Astrocyte (in vitro differentiated cells and primary cell): ENCODE results near the gene CADPS. TPM values are rescaled to one million over a fixed set of nuclear protein-coding genes. Genes with fewer than 3 reads are reported as not detected.

Experiments
- DNase-seq: peaks from one replicate; pipeline ENCODE4 v3.0.0-alpha.2; 2010; ENCODE audit warnings: low read depth
- FAIRE-seq: peaks from 2 replicates; lab custom pipeline; 2011; peaks lifted over from hg19 to GRCh38; lab: Jason Lieb, UNC
- H2AFZ ChIP-seq: 2 replicates; pipeline ENCODE4 v1.6.0; 2012; ENCODE audit warnings: low read depth, low read length, inconsistent platforms
- H3K27ac ChIP-seq: 2 replicates; pipeline ENCODE4 v1.5.1; 2011; ENCODE audit warnings: low read depth, low read length, inconsistent platforms
- H3K27me3 ChIP-seq: 2 replicates; pipeline ENCODE4 v1.6.0; 2011; ENCODE audit warnings: low read length, inconsistent platforms; ENCODE audit not compliant: insufficient read depth
- H3K36me3 ChIP-seq: 2 replicates; pipeline ENCODE4 v1.5.1; 2011; ENCODE audit warnings: low read length, inconsistent platforms; ENCODE audit not compliant: insufficient read depth
- H3K4me1 ChIP-seq: 2 replicates; pipeline ENCODE4 v1.5.1; 2011; ENCODE audit warnings: low read length, inconsistent platforms; ENCODE audit not compliant: insufficient read depth
- H3K4me2 ChIP-seq: 2 replicates; pipeline ENCODE4 v1.6.0; 2012; ENCODE audit warnings: low read length, inconsistent platforms
- H3K4me3 ChIP-seq: 2 replicates; pipeline ENCODE4 v1.5.1; 2011; ENCODE audit warnings: low read depth, mild to moderate bottlenecking, low read length, inconsistent platforms; ENCODE audit not compliant: insufficient read depth
- H3K79me2 ChIP-seq: 2 replicates; pipeline ENCODE4 v1.6.0; 2012; ENCODE audit warnings: mild to moderate bottlenecking, low read length, inconsistent platforms; ENCODE audit not compliant: insufficient read depth
- H3K9ac ChIP-seq: 2 replicates; pipeline ENCODE4 v1.6.0; 2012; ENCODE audit warnings: mild to moderate bottlenecking, low read length, inconsistent platforms
- H3K9me3 ChIP-seq: 2 replicates; pipeline ENCODE4 v1.5.1; 2012; ENCODE audit warnings: low read depth, mild to moderate bottlenecking, low read length, inconsistent platforms; ENCODE audit not compliant: insufficient read depth
- H4K20me1 ChIP-seq: 2 replicates; pipeline ENCODE4 v1.6.0; 2012; ENCODE audit warnings: low read length, inconsistent platforms; ENCODE audit not compliant: insufficient read depth
- H3K27ac Mint-ChIP-seq: one replicate; pipeline ENCODE4 v1.8.0; 2021; ENCODE audit warnings: mild to moderate bottlenecking, mixed read lengths; ENCODE audit not compliant: unreplicated experiment
- H3K27me3 Mint-ChIP-seq: one replicate; pipeline ENCODE4 v1.8.0; 2021; ENCODE audit warnings: low read depth, mixed read lengths; ENCODE audit not compliant: unreplicated experiment
- H3K36me3 Mint-ChIP-seq: one replicate; pipeline ENCODE4 v1.8.0; 2021; ENCODE audit warnings: low read depth, mixed read lengths; ENCODE audit not compliant: unreplicated experiment
- H3K4me1 Mint-ChIP-seq: one replicate; pipeline ENCODE4 v1.8.0; 2021; ENCODE audit warnings: low read depth, mixed read lengths; ENCODE audit not compliant: unreplicated experiment
- H3K4me3 Mint-ChIP-seq: one replicate; pipeline ENCODE4 v1.8.0; 2021; ENCODE audit warnings: mild to moderate bottlenecking, moderate library complexity, mixed read lengths; ENCODE audit not compliant: unreplicated experiment
- H3K9me3 Mint-ChIP-seq: one replicate; pipeline ENCODE4 v1.8.0; 2021; ENCODE audit warnings: mild to moderate bottlenecking, mixed read lengths; ENCODE audit not compliant: unreplicated experiment
- EZH2 ChIP-seq: IDR thresholded peaks from 2 replicates; pipeline ENCODE4 v1.6.1; 2012; ENCODE audit warnings: mild to moderate bottlenecking, low read length, inconsistent platforms; ENCODE audit not compliant: insufficient read depth
- total RNA-seq: library from RNA; stranded (reverse); gene quantifications from 2 replicates; pipeline ENCODE4 v1.2.1, GENCODE V29; 2021
- TF ChIP-seq, protein P1 (sequence below): IDR thresholded peaks from 2 replicates; pipeline ENCODE4 v1.5.1; 2011; ENCODE audit warnings: low read depth, mild to moderate bottlenecking, inconsistent platforms, low read length, moderate library complexity; ENCODE audit not compliant: insufficient read depth

The CADPS gene
- total RNA-seq, 1 donor from 2014 or later: 5.4 TPM

GRCh38 chr3:62361824-62362223 is 513.4 kb downstream of the CADPS start:
- H3K9me3 ChIP-seq: no peaks in the 10 kb centered on the region
- no peaks in the 10 kb centered on the region for H3K4me1 ChIP-seq
- Mint-ChIP-seq H3K27ac (no peak overlapping the region), H3K36me3 (no peaks in the 10 kb centered on the region), H3K9me3 (no peaks in the 10 kb centered on the region), H3K27me3 (peaks cover 44% of the 10 kb centered on the region), H3K4me1 (no peaks in the 10 kb centered on the region), H3K4me3 (no peak overlapping the region)
- DNase-seq (no peak), FAIRE-seq (no peak)
- no peak overlapping the region for H3K4me3 ChIP-seq
- H3K36me3 ChIP-seq: no peaks in the 10 kb centered on the region
- TF ChIP-seq EZH2: no peak
- TF ChIP-seq, protein P1, sequence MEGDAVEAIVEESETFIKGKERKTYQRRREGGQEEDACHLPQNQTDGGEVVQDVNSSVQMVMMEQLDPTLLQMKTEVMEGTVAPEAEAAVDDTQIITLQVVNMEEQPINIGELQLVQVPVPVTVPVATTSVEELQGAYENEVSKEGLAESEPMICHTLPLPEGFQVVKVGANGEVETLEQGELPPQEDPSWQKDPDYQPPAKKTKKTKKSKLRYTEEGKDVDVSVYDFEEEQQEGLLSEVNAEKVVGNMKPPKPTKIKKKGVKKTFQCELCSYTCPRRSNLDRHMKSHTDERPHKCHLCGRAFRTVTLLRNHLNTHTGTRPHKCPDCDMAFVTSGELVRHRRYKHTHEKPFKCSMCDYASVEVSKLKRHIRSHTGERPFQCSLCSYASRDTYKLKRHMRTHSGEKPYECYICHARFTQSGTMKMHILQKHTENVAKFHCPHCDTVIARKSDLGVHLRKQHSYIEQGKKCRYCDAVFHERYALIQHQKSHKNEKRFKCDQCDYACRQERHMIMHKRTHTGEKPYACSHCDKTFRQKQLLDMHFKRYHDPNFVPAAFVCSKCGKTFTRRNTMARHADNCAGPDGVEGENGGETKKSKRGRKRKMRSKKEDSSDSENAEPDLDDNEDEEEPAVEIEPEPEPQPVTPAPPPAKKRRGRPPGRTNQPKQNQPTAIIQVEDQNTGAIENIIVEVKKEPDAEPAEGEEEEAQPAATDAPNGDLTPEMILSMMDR: no peak
- no peak overlapping the region for H3K4me2 ChIP-seq
- H3K27me3 ChIP-seq: peaks cover 32% of the 10 kb centered on the region
- H3K9ac ChIP-seq: no peak overlapping the region
- no peaks in the 10 kb centered on the region for H4K20me1 ChIP-seq
- H3K79me2 ChIP-seq: no peaks in the 10 kb centered on the region
- H2AFZ ChIP-seq: no peak overlapping the region
- H3K27ac ChIP-seq: no peak overlapping the region

- no peak overlapping the region for H3K4me2 ChIP-seq
- no peak overlapping the region for H2AFZ ChIP-seq
- no peaks in the 10 kb centered on the region for H3K36me3 Mint-ChIP-seq
- peaks cover 26% of the 10 kb centered on the region for H3K27me3 ChIP-seq
- no peak overlapping the region for H3K4me3 ChIP-seq
- TF ChIP-seq EZH2: no peak
- TF ChIP-seq, protein P1: no peak
- H3K4me1 ChIP-seq: no peaks in the 10 kb centered on the region
- no peaks in the 10 kb centered on the region for H4K20me1 ChIP-seq
- no peak for FAIRE-seq
- H3K36me3 ChIP-seq: no peaks in the 10 kb centered on the region
- no peaks in the 10 kb centered on the region for H3K9me3 ChIP-seq
- H3K9me3 Mint-ChIP-seq: no peaks in the 10 kb centered on the region
- no peak overlapping the region for H3K27ac Mint-ChIP-seq
- peaks cover 39% of the 10 kb centered on the region for H3K27me3 Mint-ChIP-seq
- no peaks in the 10 kb centered on the region for H3K79me2 ChIP-seq
- no peaks in the 10 kb centered on the region for H3K4me1 Mint-ChIP-seq
- H3K4me3 Mint-ChIP-seq: no peak overlapping the region
- H3K27ac ChIP-seq: no peak overlapping the region
- no peak for DNase-seq
- H3K9ac ChIP-seq: no peak overlapping the region
Observed at GRCh38 chr3:62361261-62361660, 514.0 kb downstream of the CADPS start.

DNA sequence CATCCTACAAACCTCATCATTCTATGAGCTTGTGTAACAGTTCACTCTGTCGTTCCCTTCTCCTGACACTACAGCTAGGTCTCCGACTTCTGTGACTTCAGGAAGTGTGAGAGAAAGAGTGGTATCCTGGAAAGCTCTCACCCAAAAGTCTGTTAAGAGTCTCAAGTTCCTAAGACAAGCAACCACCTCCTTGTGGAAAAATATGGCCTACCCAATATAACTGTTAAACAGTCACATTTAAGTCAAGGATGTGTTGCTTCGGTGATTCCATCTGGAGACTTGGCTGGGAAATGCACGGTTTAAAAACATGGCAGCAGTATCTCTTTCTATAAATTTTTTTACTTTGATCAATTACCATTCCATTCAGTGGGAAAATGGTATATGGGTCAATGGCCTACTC is 515.7 kb downstream of the CADPS start:
- Histone ChIP-seq H3K36me3 (no peaks in the 10 kb centered on the region), H3K4me2 (no peak overlapping the region), H3K9me3 (no peaks in the 10 kb centered on the region), H3K4me3 (no peak overlapping the region), H2AFZ (no peak overlapping the region), H3K79me2 (no peaks in the 10 kb centered on the region), H4K20me1 (no peaks in the 10 kb centered on the region), H3K27me3 (peaks cover 9% of the 10 kb centered on the region), H3K4me1 (no peaks in the 10 kb centered on the region), H3K9ac (no peak overlapping the region), H3K27ac (no peak overlapping the region)
- no peak for FAIRE-seq
- H3K4me1 Mint-ChIP-seq: no peaks in the 10 kb centered on the region
- no peak for DNase-seq
- no peaks in the 10 kb centered on the region for H3K36me3 Mint-ChIP-seq
- H3K4me3 Mint-ChIP-seq: no peak overlapping the region
- no peaks in the 10 kb centered on the region for H3K9me3 Mint-ChIP-seq
- no peak overlapping the region for H3K27ac Mint-ChIP-seq
- peaks cover 22% of the 10 kb centered on the region for H3K27me3 Mint-ChIP-seq
- TF ChIP-seq, protein P1: no peak
- no peak for TF ChIP-seq EZH2
